ENCODE data around the gene CCER1.

Gene CCER1

DNA sequence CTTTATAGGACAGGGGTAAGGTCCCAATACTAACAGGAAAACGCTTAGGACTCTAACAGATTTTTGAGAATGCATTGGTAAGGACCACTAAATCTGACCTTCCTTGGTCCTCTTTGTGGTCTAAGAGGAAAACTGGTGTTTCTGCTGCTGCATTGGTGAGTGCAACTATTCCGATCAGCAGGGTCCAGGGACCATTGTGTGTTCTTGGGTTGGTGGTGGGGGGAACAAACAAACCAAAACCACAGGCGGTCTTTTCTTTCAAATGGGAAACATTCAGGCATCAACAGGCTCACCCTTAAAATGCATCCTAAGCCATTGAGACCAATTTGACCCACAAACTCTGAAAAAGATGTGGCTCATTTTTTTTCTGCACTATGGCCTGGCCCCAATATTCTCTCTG lies 29.1 kb upstream of the CCER1 start:
- H3K4me2 ChIP-seq (ENCODE audit: low read length), result no peak overlapping the region
- no peaks in the 10 kb centered on the region for H3K36me3 ChIP-seq (ENCODE audit: control insufficient read depth, insufficient read depth, low read length)
- no peaks in the 10 kb centered on the region for H3K79me2 ChIP-seq (ENCODE audit: control insufficient read depth, insufficient read depth, low read length)
- no peaks in the 10 kb centered on the region for H3K4me1 ChIP-seq (ENCODE audit: control insufficient read depth, low read depth, low read length)
- no CpG with 5 or more reads among the region's 3 CpGs for WGBS (ENCODE audit: extremely low coverage, insufficient coverage, low lambda C conversion rate)
- no peak overlapping the region for H3K56ac ChIP-seq (ENCODE audit: low read length)
- H4K8ac ChIP-seq (ENCODE audit: low read depth, low read length), result no peak overlapping the region
- H3K9ac ChIP-seq (ENCODE audit: low read length), result no peak overlapping the region
- DNase-seq, result no peak
- H2BK5ac ChIP-seq (ENCODE audit: low read length), result no peak overlapping the region
- no peak overlapping the region for H2BK15ac ChIP-seq (replicated peaks; ENCODE audit: low read depth)
- no peaks in the 10 kb centered on the region for H3K79me1 ChIP-seq (ENCODE audit: low read length)
- no peak overlapping the region for H2BK120ac ChIP-seq (ENCODE audit: low read depth, low read length)
- no peak overlapping the region for H3K23ac ChIP-seq (ENCODE audit: low read length)
- H3K27ac ChIP-seq (ENCODE audit: low read depth, low read length), result no peak overlapping the region
- H4K5ac ChIP-seq (ENCODE audit: low read length), result no peak overlapping the region
- H3K18ac ChIP-seq (ENCODE audit: low read length), result no peak overlapping the region
- H2AK5ac ChIP-seq (ENCODE audit: low read length), result no peak overlapping the region
- H3K27me3 ChIP-seq (ENCODE audit: insufficient read depth, low read length, poor library complexity), result no peaks in the 10 kb centered on the region
- H3K4me3 ChIP-seq (ENCODE audit: low read length), result no peak overlapping the region
- H3K4ac ChIP-seq (ENCODE audit: low read depth, low read length), result no peak overlapping the region

GRCh38 chr12:90982170-90982569 lies 27.2 kb upstream of the CCER1 start:
- Histone ChIP-seq H2BK120ac (ENCODE audit: low read depth, low read length) (no peak overlapping the region), H3K4me3 (ENCODE audit: low read length) (no peak overlapping the region)

DNA sequence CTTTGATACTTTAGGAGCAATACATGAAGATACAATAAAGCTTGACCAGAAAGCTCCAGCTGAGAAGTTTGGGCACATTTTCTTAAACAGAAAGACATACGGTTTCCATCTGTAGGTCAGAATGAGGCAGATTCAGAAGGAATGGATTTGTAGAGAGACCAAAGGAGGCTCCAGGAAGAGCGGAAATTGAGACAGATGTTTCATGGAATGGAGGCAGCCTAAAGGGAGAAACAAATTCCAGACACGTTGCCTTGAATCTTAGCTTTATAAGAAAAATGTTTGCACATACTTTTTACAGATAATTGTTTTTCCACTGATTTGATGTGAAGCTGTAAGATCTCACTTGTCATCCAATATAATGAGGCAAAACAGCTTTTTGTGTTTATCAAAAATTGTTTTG lies 25.0 kb upstream of the CCER1 start:
- Histone ChIP-seq H3K36me3 (ENCODE audit: control insufficient read depth, insufficient read depth, low read length) (no peaks in the 10 kb centered on the region), H4K8ac (ENCODE audit: low read depth, low read length) (no peak overlapping the region), H2BK5ac (ENCODE audit: low read length) (no peak overlapping the region), H3K4ac (ENCODE audit: low read depth, low read length) (no peak overlapping the region), H3K18ac (ENCODE audit: low read length) (no peak overlapping the region), H3K79me1 (ENCODE audit: low read length) (no peaks in the 10 kb centered on the region), H4K5ac (ENCODE audit: low read length) (no peak overlapping the region), H3K27ac (ENCODE audit: low read depth, low read length) (no peak overlapping the region), H3K23ac (ENCODE audit: low read length) (no peak overlapping the region), H3K56ac (ENCODE audit: low read length) (no peak overlapping the region), H2BK15ac (replicated peaks; ENCODE audit: low read depth) (no peak overlapping the region), H3K4me1 (ENCODE audit: control insufficient read depth, low read depth, low read length) (no peaks in the 10 kb centered on the region), H3K9ac (ENCODE audit: low read length) (no peak overlapping the region), H2BK120ac (ENCODE audit: low read depth, low read length) (no peak overlapping the region), H3K4me3 (ENCODE audit: low read length) (no peak overlapping the region), H3K4me2 (ENCODE audit: low read length) (no peak overlapping the region), H2AK5ac (ENCODE audit: low read length) (no peak overlapping the region), H3K79me2 (ENCODE audit: control insufficient read depth, insufficient read depth, low read length) (no peaks in the 10 kb centered on the region), H3K27me3 (ENCODE audit: insufficient read depth, low read length, poor library complexity) (no peaks in the 10 kb centered on the region)
- WGBS (ENCODE audit: extremely low coverage, insufficient coverage, low lambda C conversion rate), result no CpG with 5 or more reads among the region's 3 CpGs
- DNase-seq, result no peak

More at GRCh38 chr12:90982170-90982569, 27.2 kb upstream of the CCER1 start:
- no peaks in the 10 kb centered on the region for H3K4me1 ChIP-seq (ENCODE audit: control insufficient read depth, low read depth, low read length)
- no peak overlapping the region for H4K5ac ChIP-seq (ENCODE audit: low read length)
- H4K8ac ChIP-seq (ENCODE audit: low read depth, low read length), result no peak overlapping the region
- WGBS (ENCODE audit: extremely low coverage, insufficient coverage, low lambda C conversion rate), result no CpG with 5 or more reads among the region's 1 CpG
- no peak overlapping the region for H3K4ac ChIP-seq (ENCODE audit: low read depth, low read length)
- no peak for DNase-seq
- H3K79me1 ChIP-seq (ENCODE audit: low read length), result no peaks in the 10 kb centered on the region
- no peak overlapping the region for H2AK5ac ChIP-seq (ENCODE audit: low read length)
- no peak overlapping the region for H3K4me2 ChIP-seq (ENCODE audit: low read length)
- H3K27me3 ChIP-seq (ENCODE audit: insufficient read depth, low read length, poor library complexity), result no peaks in the 10 kb centered on the region
- no peak overlapping the region for H3K9ac ChIP-seq (ENCODE audit: low read length)
- no peaks in the 10 kb centered on the region for H3K79me2 ChIP-seq (ENCODE audit: control insufficient read depth, insufficient read depth, low read length)
- no peak overlapping the region for H2BK5ac ChIP-seq (ENCODE audit: low read length)
- H3K36me3 ChIP-seq (ENCODE audit: control insufficient read depth, insufficient read depth, low read length), result no peaks in the 10 kb centered on the region
- H3K27ac ChIP-seq (ENCODE audit: low read depth, low read length), result no peak overlapping the region
- H3K56ac ChIP-seq (ENCODE audit: low read length), result no peak overlapping the region
- no peak overlapping the region for H3K18ac ChIP-seq (ENCODE audit: low read length)
- no peak overlapping the region for H2BK15ac ChIP-seq (replicated peaks; ENCODE audit: low read depth)
- no peak overlapping the region for H3K23ac ChIP-seq (ENCODE audit: low read length)

- Histone ChIP-seq H3K36me3 (ENCODE audit: control insufficient read depth, insufficient read depth, low read length) (no peaks in the 10 kb centered on the region), H3K79me2 (ENCODE audit: control insufficient read depth, insufficient read depth, low read length) (no peaks in the 10 kb centered on the region), H3K4me3 (ENCODE audit: low read length) (no peak overlapping the region), H4K5ac (ENCODE audit: low read length) (no peak overlapping the region), H3K27me3 (ENCODE audit: insufficient read depth, low read length, poor library complexity) (no peaks in the 10 kb centered on the region), H3K9ac (ENCODE audit: low read length) (no peak overlapping the region), H2BK5ac (ENCODE audit: low read length) (no peak overlapping the region), H2BK120ac (ENCODE audit: low read depth, low read length) (no peak overlapping the region), H3K4ac (ENCODE audit: low read depth, low read length) (no peak overlapping the region), H2BK15ac (replicated peaks; ENCODE audit: low read depth) (no peak overlapping the region), H4K8ac (ENCODE audit: low read depth, low read length) (no peak overlapping the region), H3K4me1 (ENCODE audit: control insufficient read depth, low read depth, low read length) (no peaks in the 10 kb centered on the region), H3K56ac (ENCODE audit: low read length) (no peak overlapping the region), H3K27ac (ENCODE audit: low read depth, low read length) (no peak overlapping the region), H3K18ac (ENCODE audit: low read length) (no peak overlapping the region), H2AK5ac (ENCODE audit: low read length) (no peak overlapping the region), H3K79me1 (ENCODE audit: low read length) (no peaks in the 10 kb centered on the region), H3K4me2 (ENCODE audit: low read length) (no peak overlapping the region), H3K23ac (ENCODE audit: low read length) (no peak overlapping the region)
- no CpG with 5 or more reads among the region's 3 CpGs for WGBS (ENCODE audit: extremely low coverage, insufficient coverage, low lambda C conversion rate)
- no peak for DNase-seq
Measured at GRCh38 chr12:90979019-90979418, 24.0 kb upstream of the CCER1 start.

DNA sequence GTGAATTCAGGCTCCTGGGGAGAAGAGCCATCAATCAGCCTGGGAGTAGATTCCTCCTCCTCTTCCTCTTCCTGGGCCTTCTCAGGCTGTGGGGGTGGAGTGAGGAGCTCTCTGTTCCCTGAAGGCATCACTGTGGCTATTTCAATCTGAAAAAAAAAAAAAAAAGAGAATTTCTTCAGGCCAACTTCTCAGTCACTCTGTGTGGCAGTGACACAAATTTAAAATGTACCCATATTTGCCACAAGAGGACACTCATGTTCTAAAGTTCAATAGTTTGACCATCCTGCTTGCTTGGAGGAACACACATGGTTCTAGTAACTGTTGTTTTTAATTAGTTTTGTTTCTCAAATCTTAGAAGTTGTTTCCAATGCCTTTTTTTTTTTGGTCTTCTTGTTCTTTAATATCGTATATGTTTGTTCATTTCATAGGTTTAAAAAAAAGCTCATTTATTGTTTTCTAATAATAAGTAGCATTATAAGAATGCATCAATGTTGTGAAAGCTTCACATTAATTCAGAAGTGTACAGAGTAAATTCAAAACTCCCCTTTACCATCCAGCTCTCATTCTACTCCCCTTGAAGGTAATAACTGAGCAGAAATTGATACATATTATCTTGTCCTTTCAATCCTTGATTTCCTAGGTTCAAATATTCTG lies 23.3 kb upstream of the CCER1 start:
- Histone ChIP-seq H2AK5ac (ENCODE audit: low read length) (no peak overlapping the region), H2BK120ac (ENCODE audit: low read depth, low read length) (no peak overlapping the region), H3K36me3 (ENCODE audit: control insufficient read depth, insufficient read depth, low read length) (no peaks in the 10 kb centered on the region), H3K4me1 (ENCODE audit: control insufficient read depth, low read depth, low read length) (no peaks in the 10 kb centered on the region), H3K4ac (ENCODE audit: low read depth, low read length) (no peak overlapping the region), H3K9ac (ENCODE audit: low read length) (no peak overlapping the region), H3K27ac (ENCODE audit: low read depth, low read length) (no peak overlapping the region), H3K18ac (ENCODE audit: low read length) (no peak overlapping the region), H3K27me3 (ENCODE audit: insufficient read depth, low read length, poor library complexity) (no peaks in the 10 kb centered on the region), H3K4me2 (ENCODE audit: low read length) (no peak overlapping the region), H2BK15ac (replicated peaks; ENCODE audit: low read depth) (no peak overlapping the region), H3K23ac (ENCODE audit: low read length) (no peak overlapping the region), H3K4me3 (ENCODE audit: low read length) (no peak overlapping the region), H3K79me2 (ENCODE audit: control insufficient read depth, insufficient read depth, low read length) (no peaks in the 10 kb centered on the region), H3K79me1 (ENCODE audit: low read length) (no peaks in the 10 kb centered on the region), H4K5ac (ENCODE audit: low read length) (no peak overlapping the region), H3K56ac (ENCODE audit: low read length) (no peak overlapping the region), H4K8ac (ENCODE audit: low read depth, low read length) (no peak overlapping the region), H2BK5ac (ENCODE audit: low read length) (no peak overlapping the region)
- DNase-seq, result peak; percentile 79
- WGBS (ENCODE audit: extremely low coverage, insufficient coverage, low lambda C conversion rate), result no CpG with 5 or more reads among the region's 1 CpG

- no peak overlapping the region for H3K4me3 ChIP-seq (ENCODE audit: low read length)
- no peak overlapping the region for H3K56ac ChIP-seq (ENCODE audit: low read length)
- no peaks in the 10 kb centered on the region for H3K79me2 ChIP-seq (ENCODE audit: control insufficient read depth, insufficient read depth, low read length)
- H2BK120ac ChIP-seq (ENCODE audit: low read depth, low read length), result no peak overlapping the region
- H3K9ac ChIP-seq (ENCODE audit: low read length), result no peak overlapping the region
- H3K27ac ChIP-seq (ENCODE audit: low read depth, low read length), result no peak overlapping the region
- no peak overlapping the region for H3K18ac ChIP-seq (ENCODE audit: low read length)
- H3K4ac ChIP-seq (ENCODE audit: low read depth, low read length), result no peak overlapping the region
- no peak overlapping the region for H4K8ac ChIP-seq (ENCODE audit: low read depth, low read length)
- DNase-seq, result no peak
- no CpG with 5 or more reads among the region's 1 CpG for WGBS (ENCODE audit: extremely low coverage, insufficient coverage, low lambda C conversion rate)
- no peak overlapping the region for H2AK5ac ChIP-seq (ENCODE audit: low read length)
- no peaks in the 10 kb centered on the region for H3K4me1 ChIP-seq (ENCODE audit: control insufficient read depth, low read depth, low read length)
- H3K23ac ChIP-seq (ENCODE audit: low read length), result no peak overlapping the region
- H2BK15ac ChIP-seq (replicated peaks; ENCODE audit: low read depth), result no peak overlapping the region
- H3K36me3 ChIP-seq (ENCODE audit: control insufficient read depth, insufficient read depth, low read length), result no peaks in the 10 kb centered on the region
- H4K5ac ChIP-seq (ENCODE audit: low read length), result no peak overlapping the region
- no peak overlapping the region for H2BK5ac ChIP-seq (ENCODE audit: low read length)
- no peaks in the 10 kb centered on the region for H3K79me1 ChIP-seq (ENCODE audit: low read length)
- H3K27me3 ChIP-seq (ENCODE audit: insufficient read depth, low read length, poor library complexity), result no peaks in the 10 kb centered on the region
- H3K4me2 ChIP-seq (ENCODE audit: low read length), result no peak overlapping the region
Measured at GRCh38 chr12:90977224-90977623, 22.2 kb upstream of the CCER1 start.
